HepG2 (cell line): ENCODE data around the gene SCN4B. TPM values are rescaled to one million over a fixed set of nuclear protein-coding genes. Genes with fewer than 3 reads are reported as not detected.

Experiments
- CHCHD3 ChIP-seq: sonication (generic); formaldehyde crosslinking; IDR thresholded peaks from 2 replicates; pipeline ENCODE4 v1.8.0; 2022; ENCODE audit warnings: mild to moderate bottlenecking, missing genetic modification reagents, moderate library complexity
- ELF3 ChIP-seq: IDR thresholded peaks from 2 replicates; pipeline ENCODE4 v1.6.1; 2016; ENCODE audit warnings: missing genetic modification reagents, missing compliant biosample characterization
- FOXP4 ChIP-seq: sonication (generic); formaldehyde crosslinking; IDR thresholded peaks from 2 replicates; pipeline ENCODE4 v1.4.0; 2020; ENCODE audit warnings: missing genetic modification reagents
- KAT7 ChIP-seq: IDR thresholded peaks from 2 replicates; pipeline ENCODE4 v1.6.1; 2018; ENCODE audit warnings: borderline replicate concordance, missing compliant biosample characterization
- MBD4 ChIP-seq: IDR thresholded peaks from 2 replicates; pipeline ENCODE4 v1.6.1; 2012; ENCODE audit warnings: low read length, inconsistent platforms, borderline replicate concordance
- NFAT5 ChIP-seq: sonication (generic); formaldehyde crosslinking; IDR thresholded peaks from 2 replicates; pipeline ENCODE4 v1.4.0; 2020; ENCODE audit warnings: missing genetic modification reagents
- PAXIP1 ChIP-seq: sonication (generic); formaldehyde crosslinking; conservative IDR thresholded peaks from 2 replicates; pipeline ENCODE4 v1.4.0; 2020; ENCODE audit warnings: mild to moderate bottlenecking, missing genetic modification reagents, moderate library complexity
- PBX2 ChIP-seq: IDR thresholded peaks from 2 replicates; pipeline ENCODE4 v1.6.1; 2016; ENCODE audit warnings: control low read depth
- TEAD3 ChIP-seq: optimal IDR thresholded peaks from 2 replicates; pipeline ENCODE3; 2016; ENCODE audit warnings: borderline replicate concordance
- U2AF2 ChIP-seq: fragments of 200-400 bp; formaldehyde crosslinking; IDR thresholded peaks from 2 replicates; pipeline ENCODE4 v1.6.1; 2017; ENCODE audit warnings: low read depth, mild to moderate bottlenecking, low read length
- YEATS2 ChIP-seq: sonication (generic); formaldehyde crosslinking; IDR thresholded peaks from 2 replicates; pipeline ENCODE4 v1.4.0; 2020; ENCODE audit warnings: missing genetic modification reagents, borderline replicate concordance
- ZBTB1 ChIP-seq: sonication (generic); formaldehyde crosslinking; IDR thresholded peaks from 2 replicates; pipeline ENCODE4 v1.4.0; 2020; ENCODE audit warnings: missing genetic modification reagents, borderline replicate concordance
- ZFP37 ChIP-seq: sonication (generic); formaldehyde crosslinking; IDR thresholded peaks from 2 replicates; pipeline ENCODE4 v1.4.0; 2020; ENCODE audit warnings: missing genetic modification reagents, borderline replicate concordance
- ZMAT3 ChIP-seq: sonication (generic); formaldehyde crosslinking; conservative IDR thresholded peaks from 2 replicates; pipeline ENCODE4 v1.7.0; 2021; ENCODE audit warnings: missing genetic modification reagents
- ZNF292 ChIP-seq: sonication (generic); formaldehyde crosslinking; IDR thresholded peaks from 2 replicates; pipeline ENCODE4 v1.8.1; 2022; ENCODE audit warnings: mild to moderate bottlenecking, low read depth, missing genetic modification reagents, borderline replicate concordance
- ZNF614 ChIP-seq: IDR thresholded peaks from 2 replicates; pipeline ENCODE4 v1.6.1; 2018; ENCODE audit warnings: missing biosample characterization, missing genetic modification reagents, inconsistent platforms, borderline replicate concordance
- ZNF788 ChIP-seq: sonication (generic); formaldehyde crosslinking; IDR thresholded peaks from 2 replicates; pipeline ENCODE4 v1.5.0; 2020; ENCODE audit warnings: mild to moderate bottlenecking, missing genetic modification reagents, borderline replicate concordance
- polyA plus RNA-seq, 8 experiments: library from polyadenylated mRNA; depleted of rRNA in 3 of 8; stranded (reverse) in 7 of 8; unstranded in 1 of 8; fragments of >200 nt; fragmentation: Illumina TruSeq in 4 of 8; extraction: Trizol in 4 of 8; gene quantifications; 2 replicates each; pipeline versions ENCODE4 v1.2.1 to v1.2.3, GENCODE V29; 2011 to 2016; ENCODE audit warnings: low read depth in 4 of 8, missing spikeins in 1 of 8, mixed read lengths in 1 of 8; ENCODE audit not compliant: insufficient read depth in 1 of 8
- total RNA-seq, 5 experiments: library from RNA; depleted of rRNA; stranded (reverse); fragments of >200 nt; fragmentation: Illumina TruSeq; extraction: Trizol; gene quantifications; 2 replicates each; pipeline ENCODE4 v1.2.3, GENCODE V29; 2016; ENCODE audit warnings: low read depth in 1 of 5

Gene SCN4B
- total and polyA plus RNA-seq, 2 of the 13 experiments (the other 11 are each of a cell fraction or from before 2014, with no cell fraction given), result 0.04 to 0.29 TPM

DNA sequence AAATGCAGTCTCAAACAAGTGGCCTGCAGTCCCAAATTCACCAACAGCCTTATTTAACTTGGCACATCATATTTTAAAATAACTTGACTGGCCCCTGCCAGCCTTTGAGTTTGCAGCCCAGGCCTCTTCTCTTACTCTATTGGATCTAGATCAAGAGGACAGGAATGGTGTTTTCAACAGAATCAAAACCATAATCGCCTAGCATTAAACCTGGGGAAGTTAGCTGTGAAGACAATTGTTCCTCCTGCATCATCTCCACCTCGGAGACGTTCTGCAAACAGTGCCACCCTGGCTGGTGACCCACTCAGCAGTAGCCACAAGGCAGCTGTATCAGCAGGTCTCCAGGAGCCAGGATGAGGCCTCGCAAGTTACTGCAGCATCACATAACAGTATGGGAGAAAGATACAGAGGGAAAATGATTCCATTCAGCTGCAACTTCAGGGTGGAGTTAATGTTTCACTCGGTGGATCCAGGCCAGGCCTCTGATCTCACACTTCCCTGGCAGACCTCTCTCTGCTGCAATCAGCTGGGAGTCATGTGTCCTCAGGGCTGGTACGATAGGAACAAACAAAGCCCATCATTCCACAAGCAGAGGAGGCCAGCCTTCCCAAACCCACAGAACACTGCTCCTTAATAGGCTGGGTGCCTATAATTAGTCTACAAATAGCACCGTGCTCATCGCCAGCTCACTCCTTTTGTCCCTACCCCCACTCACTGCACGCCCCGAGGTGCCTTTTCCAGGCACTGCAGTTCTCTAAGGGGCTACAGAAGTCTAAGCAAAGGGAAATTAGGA is 42.4 kb upstream of the SCN4B start (continued):
- TF ChIP-seq MBD4, result no peak
- peak; percentile 86; the same call in 1 of the 2 replicates for TF ChIP-seq ZMAT3 (CRISPR knock-in tag)
- TF ChIP-seq CHCHD3 (CRISPR knock-in tag), result no peak
- peak; percentile 92 for TF ChIP-seq PAXIP1 (CRISPR knock-in tag)
- TF ChIP-seq ZFP37 (CRISPR knock-in tag), result no peak
- peak; percentile 57; the same call in 1 of the 2 replicates for TF ChIP-seq ZNF614
- 0 out of 2 replicates have a peak, but pooled peaks have one; percentile 32 for TF ChIP-seq U2AF2
- TF ChIP-seq FOXP4 (CRISPR knock-in tag), result peak; percentile 92
- TF ChIP-seq ZNF292, result peak; percentile 90; the same call in 1 of the 2 replicates
- TF ChIP-seq ZNF788 (CRISPR knock-in tag), result no peak
- TF ChIP-seq KAT7, result no peak
- peak; percentile 53; the same call in 1 of the 2 replicates for TF ChIP-seq YEATS2 (CRISPR knock-in tag)
- peak; percentile 77; the same call in 1 of the 2 replicates for TF ChIP-seq ELF3 (CRISPR knock-in tag)
- no peak for TF ChIP-seq ZBTB1
- TF ChIP-seq PBX2 (CRISPR knock-in tag), result 0 out of 2 replicates have a peak, but pooled peaks have one; percentile 11
- no peak for TF ChIP-seq NFAT5 (CRISPR knock-in tag)
- TF ChIP-seq TEAD3 (CRISPR knock-in tag), result peak; percentile 86
